H9 (cell line): ENCODE data around the gene MLNR. TPM values are rescaled to one million over a fixed set of nuclear protein-coding genes. Genes with fewer than 3 reads are reported as not detected.

ENCODE experiments used
- DNase-seq: peaks from one replicate; pipeline ENCODE4 v3.0.0-alpha.2; 2017
- H2AFZ ChIP-seq: one replicate; pipeline ENCODE4 v1.6.1; 2013; ENCODE audit warnings: mild to moderate bottlenecking, low read length, control low read depth, moderate library complexity
- H2AK5ac ChIP-seq: 2 replicates; pipeline ENCODE4 v1.6.1; 2013; ENCODE audit warnings: low read length, control low read depth, mixed read lengths; ENCODE audit not compliant: insufficient read length
- H2BK120ac ChIP-seq: one replicate; pipeline ENCODE4 v1.6.1; 2013; ENCODE audit warnings: low read depth, mild to moderate bottlenecking, low read length, control low read depth, inconsistent platforms; ENCODE audit not compliant: poor library complexity, severe bottlenecking
- H2BK12ac ChIP-seq: 2 replicates; pipeline ENCODE4 v1.6.1; 2013; ENCODE audit warnings: low read length, control low read depth, mixed read lengths, low read depth; ENCODE audit not compliant: insufficient read length
- H2BK15ac ChIP-seq: 2 replicates; pipeline ENCODE4 v1.6.1; 2013; ENCODE audit warnings: low read depth, low read length, control low read depth
- H2BK20ac ChIP-seq: one replicate; pipeline ENCODE4 v1.6.1; 2013; ENCODE audit warnings: low read depth, mild to moderate bottlenecking, low read length, control low read depth, inconsistent platforms; ENCODE audit not compliant: poor library complexity, severe bottlenecking
- H2BK5ac ChIP-seq: 2 replicates; pipeline ENCODE4 v1.6.1; 2013; ENCODE audit warnings: low read length, control low read depth, mixed read lengths; ENCODE audit not compliant: insufficient read length
- H3K14ac ChIP-seq: 2 replicates; pipeline ENCODE4 v1.6.1; 2013; ENCODE audit warnings: low read length, control low read depth; ENCODE audit not compliant: insufficient read depth
- H3K18ac ChIP-seq: 2 replicates; pipeline ENCODE4 v1.6.1; 2013; ENCODE audit warnings: low read depth, mild to moderate bottlenecking, mixed read lengths, low read length, control low read depth; ENCODE audit not compliant: insufficient read length
- H3K23ac ChIP-seq: 2 replicates; pipeline ENCODE4 v1.6.1; 2013; ENCODE audit warnings: low read length, control low read depth, mixed read lengths, low read depth; ENCODE audit not compliant: insufficient read length
- H3K23me2 ChIP-seq: 2 replicates; pipeline ENCODE4 v1.6.1; 2013; ENCODE audit warnings: low read depth, mild to moderate bottlenecking, mixed read lengths, low read length, control low read depth; ENCODE audit not compliant: insufficient read length, poor library complexity, severe bottlenecking
- H3K27ac ChIP-seq: 2 replicates; pipeline ENCODE4 v1.5.1; 2013; ENCODE audit warnings: low read length, control low read depth, mixed read lengths, low read depth; ENCODE audit not compliant: insufficient read length
- H3K27me3 ChIP-seq: 2 replicates; pipeline ENCODE4 v1.6.1; 2013; ENCODE audit warnings: low read length, control low read depth, inconsistent platforms; ENCODE audit not compliant: insufficient read depth
- H3K4ac ChIP-seq: 2 replicates; pipeline ENCODE4 v1.6.1; 2013; ENCODE audit warnings: low read depth, mild to moderate bottlenecking, control low read depth, inconsistent platforms, low read length, moderate library complexity
- H3K4me1 ChIP-seq: 2 replicates; pipeline ENCODE4 v1.6.1; 2013; ENCODE audit warnings: low read length, control low read depth, inconsistent platforms; ENCODE audit not compliant: insufficient read depth
- H3K4me2 ChIP-seq: 2 replicates; pipeline ENCODE4 v1.6.1; 2013; ENCODE audit warnings: low read length, control low read depth, mixed read lengths; ENCODE audit not compliant: insufficient read length, insufficient read depth
- H3K56ac ChIP-seq: 2 replicates; pipeline ENCODE4 v1.6.1; 2013; ENCODE audit warnings: low read depth, mild to moderate bottlenecking, mixed read lengths, low read length, control low read depth; ENCODE audit not compliant: insufficient read length
- H3K79me1 ChIP-seq: 2 replicates; pipeline ENCODE4 v1.6.1; 2013; ENCODE audit warnings: low read depth, mild to moderate bottlenecking, moderate library complexity, low read length, control low read depth, inconsistent platforms; ENCODE audit not compliant: insufficient read depth, poor library complexity, severe bottlenecking
- H3K79me2 ChIP-seq: 2 replicates; pipeline ENCODE4 v1.6.1; 2013; ENCODE audit warnings: low read length, control low read depth, inconsistent platforms; ENCODE audit not compliant: insufficient read depth
- H3K9ac ChIP-seq: 2 replicates; pipeline ENCODE4 v1.6.1; 2013; ENCODE audit warnings: low read length, control low read depth, mixed read lengths; ENCODE audit not compliant: insufficient read length; ENCODE audit errors: extremely low read depth
- H3K9me3 ChIP-seq: one replicate; pipeline ENCODE4 v1.6.1; 2013; ENCODE audit warnings: low read depth, low read length, inconsistent platforms; ENCODE audit not compliant: control insufficient read depth
- H3T11ph ChIP-seq: one replicate; pipeline ENCODE4 v1.6.1; 2013; ENCODE audit warnings: mild to moderate bottlenecking, low read length, control low read depth, inconsistent platforms
- H4K20me1 ChIP-seq: one replicate; pipeline ENCODE4 v1.6.1; 2013; ENCODE audit not compliant: control insufficient read depth, insufficient read length, insufficient read depth
- H4K5ac ChIP-seq: 2 replicates; pipeline ENCODE4 v1.6.1; 2013; ENCODE audit warnings: low read depth, mild to moderate bottlenecking, mixed read lengths, low read length, control low read depth; ENCODE audit not compliant: insufficient read length
- H4K8ac ChIP-seq: replicated peaks from 2 replicates; pipeline ENCODE4 v1.6.1; 2013; ENCODE audit warnings: low read length, control low read depth, mixed read lengths, low read depth; ENCODE audit not compliant: insufficient read length
- H4K91ac ChIP-seq: 2 replicates; pipeline ENCODE4 v1.6.1; 2013; ENCODE audit warnings: low read depth, mild to moderate bottlenecking, moderate library complexity, mixed read lengths, low read length, control low read depth; ENCODE audit not compliant: insufficient read length
- H3K27ac Mint-ChIP-seq, 3 experiments: 2 replicates in 2 of 3; 3 replicates in 1 of 3; pipeline ENCODE4 v1.8.0; 2020 to 2021; ENCODE audit warnings: mixed read lengths in 3 of 3, mild to moderate bottlenecking in 1 of 3, moderate library complexity in 1 of 3
- H3K27me3 Mint-ChIP-seq: 2 replicates; pipeline ENCODE4 v1.8.0; 2021; ENCODE audit warnings: low read depth, mild to moderate bottlenecking, moderate library complexity, mixed read lengths
- H3K36me3 Mint-ChIP-seq, 3 experiments: 2 replicates in 2 of 3; 3 replicates in 1 of 3; pipeline ENCODE4 v1.8.0; 2020 to 2021; ENCODE audit warnings: low read depth in 3 of 3, mixed read lengths in 3 of 3; ENCODE audit not compliant: insufficient read depth in 1 of 3
- H3K4me1 Mint-ChIP-seq, 2 experiments: 2 replicates each; pipeline ENCODE4 v1.8.0; 2020; ENCODE audit warnings: mixed read lengths in 2 of 2
- H3K4me3 Mint-ChIP-seq, 2 experiments: 2 replicates in 1 of 2; 3 replicates in 1 of 2; pipeline ENCODE4 v1.8.0; 2020 to 2021; ENCODE audit warnings: mild to moderate bottlenecking in 2 of 2, mixed read lengths in 2 of 2, moderate library complexity in 1 of 2
- H3K9me3 Mint-ChIP-seq, 2 experiments: 2 replicates in 1 of 2; 3 replicates in 1 of 2; pipeline ENCODE4 v1.8.0; 2020; ENCODE audit warnings: mild to moderate bottlenecking in 2 of 2, mixed read lengths in 2 of 2, moderate library complexity in 1 of 2
- WGBS: extraction: QIAGEN DNeasy Blood & Tissue Kit; methylation state at CpG from one replicate; pipeline ENCODE4 v1.1.7; 2013; ENCODE audit warnings: missing lambda C conversion rate, low lambda C conversion rate, mixed read lengths; ENCODE audit not compliant: insufficient read length; ENCODE audit errors: extremely low coverage; 5-methylcytosine and 5-hydroxymethylcytosine counted together
- total RNA-seq: library from RNA; stranded (reverse); gene quantifications from 2 replicates; pipeline ENCODE4 v1.2.1, GENCODE V29; 2021
- TF ChIP-seq, protein P1 (sequence below): fragments of 200-600 bp; sonication (generic); conservative IDR thresholded peaks from 3 replicates; pipeline ENCODE4 v1.8.0; 2021; ENCODE audit warnings: antibody characterized with exemption, mild to moderate bottlenecking

MLNR gene
- total RNA-seq, 1 experiment from 2014 or later = not detected

DNA sequence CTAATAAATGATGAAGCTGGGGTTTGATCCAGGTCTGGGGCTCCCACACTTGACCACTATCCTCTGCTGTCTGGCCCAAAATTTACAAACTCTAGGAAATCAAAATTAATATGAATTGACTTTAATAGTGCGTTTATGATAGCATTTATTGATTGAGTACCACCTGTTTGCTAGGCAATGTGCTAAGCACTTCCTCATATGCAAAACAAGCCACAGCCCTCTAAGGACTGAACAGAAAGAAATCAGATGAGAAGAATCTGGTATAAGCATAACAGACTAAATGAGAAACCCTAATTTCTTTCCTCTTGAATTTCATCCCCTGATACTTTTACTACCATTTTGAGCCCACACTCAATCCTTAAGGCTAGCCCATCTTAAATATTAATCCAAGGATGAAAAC lies 6.6 kb upstream of the MLNR start:
- WGBS = no CpG with 5 or more reads among the region's 1 CpG
- peaks cover 22 to 23% of the 10 kb centered on the region in 2 experiments for H3K4me1 Mint-ChIP-seq
- TF ChIP-seq, protein P1, sequence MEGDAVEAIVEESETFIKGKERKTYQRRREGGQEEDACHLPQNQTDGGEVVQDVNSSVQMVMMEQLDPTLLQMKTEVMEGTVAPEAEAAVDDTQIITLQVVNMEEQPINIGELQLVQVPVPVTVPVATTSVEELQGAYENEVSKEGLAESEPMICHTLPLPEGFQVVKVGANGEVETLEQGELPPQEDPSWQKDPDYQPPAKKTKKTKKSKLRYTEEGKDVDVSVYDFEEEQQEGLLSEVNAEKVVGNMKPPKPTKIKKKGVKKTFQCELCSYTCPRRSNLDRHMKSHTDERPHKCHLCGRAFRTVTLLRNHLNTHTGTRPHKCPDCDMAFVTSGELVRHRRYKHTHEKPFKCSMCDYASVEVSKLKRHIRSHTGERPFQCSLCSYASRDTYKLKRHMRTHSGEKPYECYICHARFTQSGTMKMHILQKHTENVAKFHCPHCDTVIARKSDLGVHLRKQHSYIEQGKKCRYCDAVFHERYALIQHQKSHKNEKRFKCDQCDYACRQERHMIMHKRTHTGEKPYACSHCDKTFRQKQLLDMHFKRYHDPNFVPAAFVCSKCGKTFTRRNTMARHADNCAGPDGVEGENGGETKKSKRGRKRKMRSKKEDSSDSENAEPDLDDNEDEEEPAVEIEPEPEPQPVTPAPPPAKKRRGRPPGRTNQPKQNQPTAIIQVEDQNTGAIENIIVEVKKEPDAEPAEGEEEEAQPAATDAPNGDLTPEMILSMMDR = no peak

More for the DNA sequence above, 6.6 kb upstream of the MLNR start:
- Histone ChIP-seq H2AFZ (no peak overlapping the region), H3K79me2 (no peaks in the 10 kb centered on the region), H2BK5ac (no peak overlapping the region), H2BK120ac (no peak overlapping the region), H4K5ac (no peak overlapping the region), H2BK20ac (no peak overlapping the region), H3K18ac (no peak overlapping the region), H3K9ac (no peak overlapping the region), H3K27me3 (peaks cover 14% of the 10 kb centered on the region; the same call in 1 of the 2 replicates), H3K4me1 (no peaks in the 10 kb centered on the region; the same call in 1 of the 2 replicates), H3K23me2 (peaks cover 7% of the 10 kb centered on the region), H3K9me3 (no peaks in the 10 kb centered on the region), H3K79me1 (no peaks in the 10 kb centered on the region), H2AK5ac (no peak overlapping the region), H3K4ac (no peak overlapping the region), H2BK15ac (no peak overlapping the region), H3K27ac (no peak overlapping the region), H3T11ph (no peak overlapping the region), H3K4me2 (no peak overlapping the region), H3K56ac (no peak overlapping the region), H4K91ac (no peak overlapping the region), H3K14ac (no peak overlapping the region), H4K20me1 (no peaks in the 10 kb centered on the region), H3K23ac (no peak overlapping the region), H4K8ac (no peak overlapping the region), H2BK12ac (no peak overlapping the region)
- Mint-ChIP-seq H3K4me3 (no peak overlapping the region), H3K27me3 (peaks cover 34% of the 10 kb centered on the region), H3K9me3 (no peaks in the 10 kb centered on the region), H3K36me3 (peaks cover 4 to 26% (median 9%) of the 10 kb centered on the region in 3 experiments; a peak in 6 of 7 replicates), H3K27ac (no peak overlapping the region)
- DNase-seq = no peak
